ENCODE results near the gene TMEM256. TPM values are rescaled to one million over a fixed set of nuclear protein-coding genes. Genes with fewer than 3 reads are reported as not detected.

TMEM256 gene
- total and polyA plus RNA-seq, 2 donors (not counting 3 experiments of a cell fraction or from before 2014, with no cell fraction given), result 67.4 to 148 TPM

GRCh38 chr17:7425316-7425715, 21.4 kb upstream of the TMEM256 start, which contains the start of gene SPEM2:
SPEM2 (plus strand) TSS chr17:7425616; CDS start chr17:7425689, 73 bp downstream.
- no peak within 1 kb of the TSS for H2AFZ ChIP-seq (ENCODE audit: low read depth, low read length)

More at GRCh38 chr17:7425316-7425715, 21.4 kb upstream of the TMEM256 start, which contains the start of gene SPEM2:
- dilution Hi-C loops (cut with MboI; ENCODE audit: extremely low pct_ligation_motif_present, low sequenced_read_pairs), result no loop called here
- Histone ChIP-seq H4K20me1 (replicated peaks; ENCODE audit: control insufficient read depth, extremely low read depth, insufficient read depth, low read length) (no peaks in the 10 kb centered on the region), H3K36me3 (ENCODE audit: control insufficient read depth in 2 of 2, extremely low read depth in 1 of 2, insufficient read depth in 2 of 2, low read length in 2 of 2) (no peaks in the 10 kb centered on the region), H3K9me1 (replicated peaks; ENCODE audit: control insufficient read depth, extremely low read depth, insufficient read depth, low read length) (no peaks in the 10 kb centered on the region), H3K4me3 (replicated peaks in 1 of 3; ENCODE audit: insufficient read depth in 1 of 3, low read depth in 1 of 3, low read length in 3 of 3) (no peak within 1 kb of the TSS), H3K27me3 (ENCODE audit: control insufficient read depth in 2 of 2, insufficient read depth in 2 of 2, low read length in 2 of 2) (no peaks in the 10 kb centered on the region), H3K4me2 (ENCODE audit: insufficient read depth, low read length) (no peak within 1 kb of the TSS), H3K9me3 (replicated peaks; ENCODE audit: control insufficient read depth, insufficient read depth, low read length) (no peaks in the 10 kb centered on the region), H3K27ac (ENCODE audit: insufficient read depth, low read depth, low read length) (no peak within 1 kb of the TSS), H3K79me2 (ENCODE audit: control insufficient read depth, insufficient read depth, low read length) (no peaks in the 10 kb centered on the region), H3K4me1 (ENCODE audit: control insufficient read depth, extremely low read depth, insufficient read depth, low read length) (no peaks in the 10 kb centered on the region), H3K9ac (replicated peaks; ENCODE audit: extremely low read depth, insufficient read depth, low read length) (no peak within 1 kb of the TSS)
- no TSS peak for BruUV-seq (replicated peaks)
- DNase-seq (ENCODE audit: low read depth, low spot score), result no peak
- ChIA-PET POLR2A (no interaction called here), CTCF (interaction anchor here (2.2 kb wide), 1 partner anchor 69 kb away, joined by 5 read pairs; no protein-coding TSS in a partner anchor)
- FAIRE-seq, result no peak
- TF ChIP-seq, protein P1, sequence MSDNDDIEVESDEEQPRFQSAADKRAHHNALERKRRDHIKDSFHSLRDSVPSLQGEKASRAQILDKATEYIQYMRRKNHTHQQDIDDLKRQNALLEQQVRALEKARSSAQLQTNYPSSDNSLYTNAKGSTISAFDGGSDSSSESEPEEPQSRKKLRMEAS (IDR thresholded peaks at IDR 0.05; ENCODE audit: insufficient read depth, insufficient read length), result no peak
- no peak for TF ChIP-seq FOS (IDR thresholded peaks at IDR 0.05; ENCODE audit: borderline replicate concordance, insufficient read depth, low read length)
- no peak for TF ChIP-seq POLR2A (IDR thresholded peaks at IDR 0.05; ENCODE audit: low read depth, low read length)
- no peak for TF ChIP-seq JUN (IDR thresholded peaks at IDR 0.05; ENCODE audit: borderline replicate concordance, insufficient read depth, insufficient read length, low read depth)
- TF ChIP-seq, protein P2, sequence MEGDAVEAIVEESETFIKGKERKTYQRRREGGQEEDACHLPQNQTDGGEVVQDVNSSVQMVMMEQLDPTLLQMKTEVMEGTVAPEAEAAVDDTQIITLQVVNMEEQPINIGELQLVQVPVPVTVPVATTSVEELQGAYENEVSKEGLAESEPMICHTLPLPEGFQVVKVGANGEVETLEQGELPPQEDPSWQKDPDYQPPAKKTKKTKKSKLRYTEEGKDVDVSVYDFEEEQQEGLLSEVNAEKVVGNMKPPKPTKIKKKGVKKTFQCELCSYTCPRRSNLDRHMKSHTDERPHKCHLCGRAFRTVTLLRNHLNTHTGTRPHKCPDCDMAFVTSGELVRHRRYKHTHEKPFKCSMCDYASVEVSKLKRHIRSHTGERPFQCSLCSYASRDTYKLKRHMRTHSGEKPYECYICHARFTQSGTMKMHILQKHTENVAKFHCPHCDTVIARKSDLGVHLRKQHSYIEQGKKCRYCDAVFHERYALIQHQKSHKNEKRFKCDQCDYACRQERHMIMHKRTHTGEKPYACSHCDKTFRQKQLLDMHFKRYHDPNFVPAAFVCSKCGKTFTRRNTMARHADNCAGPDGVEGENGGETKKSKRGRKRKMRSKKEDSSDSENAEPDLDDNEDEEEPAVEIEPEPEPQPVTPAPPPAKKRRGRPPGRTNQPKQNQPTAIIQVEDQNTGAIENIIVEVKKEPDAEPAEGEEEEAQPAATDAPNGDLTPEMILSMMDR (IDR thresholded peaks at IDR 0.05; ENCODE audit: extremely low read depth in 1 of 2, insufficient read depth in 1 of 2, low read depth in 1 of 2, low read length in 2 of 2), result no peak
- no peak for TF ChIP-seq EZH2 (IDR thresholded peaks at IDR 0.05; ENCODE audit: borderline replicate concordance, low read depth, low read length, severe bottlenecking)
- no peak for TF ChIP-seq GATA2 (IDR thresholded peaks at IDR 0.05; ENCODE audit: insufficient read depth, insufficient read length, low read depth, low read length)
- TF ChIP-seq MYC (IDR thresholded peaks at IDR 0.05; ENCODE audit: low read depth, low read length), result no peak
- no peak for TF ChIP-seq POLR2AphosphoS5 (IDR thresholded peaks at IDR 0.05; ENCODE audit: insufficient read depth, low read depth, low read length)
- intact Hi-C loops (cut with micrococcal nuclease), result no loop called here

Data from endothelial cell of umbilical vein (primary cell).